HepG2 (cell line): ENCODE results near the gene CARD8. TPM values are rescaled to one million over a fixed set of nuclear protein-coding genes. Genes with fewer than 3 reads are reported as not detected.

Source experiments
- ATAC-seq: fragments of 200-7000 bp; cut with Tn5 transposase; 3 replicates; pipeline ENCODE4 v1.9.1; 2020; ENCODE audit warnings: mild to moderate bottlenecking, moderate library complexity
- BruUV-seq: library from RNA; stranded (reverse); fragments of 400-500 nt; replicated peaks from 2 replicates; lab custom pipeline; 2021; lab: Mats Ljungman, UMichigan
- CTCF ChIA-PET: fragments of 300-600 bp; formaldehyde crosslinking; extraction: SDS; loops from one replicate; lab custom pipeline; 2021; ENCODE audit warnings: low total read pairs, inconsistent platforms, low intra/inter-chr PET ratio; lab: Yijun Ruan, JAX
- POLR2A ChIA-PET: fragments of 350-600 bp; sonication (Branson Sonifier 250); formaldehyde crosslinking; loops from one replicate; lab custom pipeline; 2020; ENCODE audit warnings: antibody characterized with exemption, inconsistent platforms; lab: Yijun Ruan, JAX
- DNase-seq: peaks from one replicate; pipeline ENCODE4 v3.0.0-alpha.2; 2015; ENCODE audit warnings: low spot score
- FAIRE-seq: peaks from 3 replicates; lab custom pipeline; 2011; peaks lifted over from hg19 to GRCh38; lab: Jason Lieb, UNC
- H2AFZ ChIP-seq: one replicate; pipeline ENCODE4 v1.6.1; 2011; ENCODE audit warnings: low read length, inconsistent platforms
- H3K27ac ChIP-seq: fragments of 300-600 bp; 3 replicates; pipeline ENCODE4 v1.8.0; 2011; ENCODE audit warnings: mixed run types, mild to moderate bottlenecking, mixed read lengths, low read length, inconsistent platforms; ENCODE audit not compliant: insufficient read depth; ENCODE audit errors: extremely low read length
- H3K27me3 ChIP-seq, 2 experiments: fragments of 200-600 bp in 1 of 2; 2 replicates in 1 of 2; 3 replicates in 1 of 2; pipeline versions ENCODE4 v1.6.0 to v1.8.0; 2011; ENCODE audit warnings: low read length in 2 of 2, mild to moderate bottlenecking in 2 of 2, moderate library complexity in 2 of 2, inconsistent platforms in 1 of 2; ENCODE audit not compliant: insufficient read depth in 2 of 2, control insufficient read depth in 1 of 2
- H3K36me3 ChIP-seq, 2 experiments: fragments of 200-600 bp in 1 of 2; replicated peaks in 1 of 2; 2 replicates in 1 of 2; 3 replicates in 1 of 2; pipeline versions ENCODE4 v1.5.1 to v1.8.0; 2011; ENCODE audit warnings: low read length in 2 of 2, inconsistent platforms in 1 of 2; ENCODE audit not compliant: insufficient read depth in 2 of 2, control insufficient read depth in 1 of 2
- H3K4me1 ChIP-seq: 2 replicates; pipeline ENCODE4 v1.5.1; 2012; ENCODE audit warnings: low read length, inconsistent platforms; ENCODE audit not compliant: insufficient read depth
- H3K4me2 ChIP-seq: 2 replicates; pipeline ENCODE4 v1.6.0; 2011; ENCODE audit warnings: low read depth, low read length, inconsistent platforms
- H3K4me3 ChIP-seq, 3 experiments: fragments of 200-600 bp in 1 of 3; sonication (generic), shearing (Covaris generic) in 1 of 3; replicated peaks in 1 of 3; 2 replicates each; pipeline ENCODE4 v1.5.1; 2011 to 2016; ENCODE audit warnings: low read length in 3 of 3, inconsistent platforms in 2 of 3, low read depth in 2 of 3, mild to moderate bottlenecking in 2 of 3, control low read depth in 1 of 3, mixed read lengths in 1 of 3; ENCODE audit not compliant: insufficient read depth in 1 of 3
- H3K79me2 ChIP-seq: one replicate; pipeline ENCODE4 v1.6.1; 2011; ENCODE audit warnings: low read length, inconsistent platforms; ENCODE audit not compliant: insufficient read depth
- H3K9ac ChIP-seq: 2 replicates; pipeline ENCODE4 v1.6.0; 2011; ENCODE audit warnings: mild to moderate bottlenecking, low read depth, low read length, inconsistent platforms; ENCODE audit not compliant: insufficient read depth
- H3K9me3 ChIP-seq: 2 replicates; pipeline ENCODE4 v1.5.1; 2012; ENCODE audit warnings: mild to moderate bottlenecking, low read length
- H4K20me1 ChIP-seq: 2 replicates; pipeline ENCODE4 v1.6.0; 2011; ENCODE audit warnings: inconsistent platforms, mild to moderate bottlenecking, low read length, moderate library complexity; ENCODE audit not compliant: insufficient read depth
- FOXK2 ChIP-seq: fragments of 450-650 bp; IDR thresholded peaks from 2 replicates; pipeline ENCODE4 v1.6.1; 2016
- FOXP1 ChIP-seq, 2 experiments: fragments of 450-650 bp in 1 of 2; IDR thresholded peaks; 2 replicates each; pipeline ENCODE4 v1.6.1; 2017 to 2018; ENCODE audit warnings: antibody characterized with exemption in 1 of 2
- PRDM10 ChIP-seq: sonication (generic); formaldehyde crosslinking; IDR thresholded peaks from 2 replicates; pipeline ENCODE4 v1.4.0; 2020; ENCODE audit warnings: low read depth, missing genetic modification reagents
- SSRP1 ChIP-seq: IDR thresholded peaks from 2 replicates; pipeline ENCODE4 v1.6.1; 2016; ENCODE audit warnings: control low read depth
- ZFX ChIP-seq: sonication (generic); formaldehyde crosslinking; IDR thresholded peaks from 2 replicates; pipeline ENCODE4 v1.4.0; 2020; ENCODE audit warnings: mild to moderate bottlenecking, low read depth, missing genetic modification reagents, moderate library complexity
- ZNF383 ChIP-seq: sonication (generic); formaldehyde crosslinking; IDR thresholded peaks from 2 replicates; pipeline ENCODE4 v1.4.0; 2020; ENCODE audit warnings: missing genetic modification reagents, mild to moderate bottlenecking, borderline replicate concordance
- ZNF616 ChIP-seq: sonication (generic); formaldehyde crosslinking; IDR thresholded peaks from 2 replicates; pipeline ENCODE4 v1.5.0; 2020; ENCODE audit warnings: low read depth, mild to moderate bottlenecking, missing genetic modification reagents
- ZNF780A ChIP-seq: sonication (generic); formaldehyde crosslinking; IDR thresholded peaks from 2 replicates; pipeline ENCODE4 v1.8.0; 2022; ENCODE audit warnings: mild to moderate bottlenecking, missing genetic modification reagents, moderate library complexity
- ZNF790 ChIP-seq: sonication (generic); formaldehyde crosslinking; IDR thresholded peaks from 2 replicates; pipeline ENCODE4 v1.8.0; 2022; ENCODE audit warnings: missing genetic modification reagents, mild to moderate bottlenecking, borderline replicate concordance
- WGBS: methylation state at CpG from one replicate; pipeline ENCODE4 v1.1.6; 2017; ENCODE audit warnings: low lambda C conversion rate; 5-methylcytosine and 5-hydroxymethylcytosine counted together
- in situ Hi-C: cut with HindIII; loops from 2 replicates; pipeline ENCODE4 v1.10.0; 2017; ENCODE audit warnings: low pct_unique_long_range_greater_than_20kb; ENCODE audit not compliant: extremely low pct_ligation_motif_present
- intact Hi-C: fragments of 100-400 bp; cut with micrococcal nuclease; formaldehyde crosslinking; loops from one replicate; pipeline ENCODE4 v1.10.0; 2022; ENCODE audit not compliant: unreplicated experiment
- polyA plus RNA-seq, 8 experiments: library from polyadenylated mRNA; depleted of rRNA in 3 of 8; stranded (reverse) in 7 of 8; unstranded in 1 of 8; fragments of >200 nt; fragmentation: Illumina TruSeq in 4 of 8; extraction: Trizol in 4 of 8; gene quantifications; 2 replicates each; pipeline versions ENCODE4 v1.2.1 to v1.2.3, GENCODE V29; 2011 to 2016; ENCODE audit warnings: low read depth in 4 of 8, missing spikeins in 1 of 8, mixed read lengths in 1 of 8; ENCODE audit not compliant: insufficient read depth in 1 of 8
- total RNA-seq, 5 experiments: library from RNA; depleted of rRNA; stranded (reverse); fragments of >200 nt; fragmentation: Illumina TruSeq; extraction: Trizol; gene quantifications; 2 replicates each; pipeline ENCODE4 v1.2.3, GENCODE V29; 2016; ENCODE audit warnings: low read depth in 1 of 5
- TF ChIP-seq, protein P1 (sequence below): sonication (generic); formaldehyde crosslinking; IDR thresholded peaks from 2 replicates; pipeline ENCODE4 v1.5.1; 2020; ENCODE audit warnings: mild to moderate bottlenecking, missing genetic modification reagents, borderline replicate concordance
- TF ChIP-seq, protein P2 (sequence below): sonication (generic); formaldehyde crosslinking; conservative IDR thresholded peaks from 2 replicates; pipeline ENCODE4 v1.4.0; 2020; ENCODE audit warnings: mild to moderate bottlenecking, missing genetic modification reagents, moderate library complexity

CARD8 gene
- total and polyA plus RNA-seq, 2 of the 13 experiments (the other 11 are each of a cell fraction or from before 2014, with no cell fraction given) = 15.0 to 19.2 TPM

- WGBS = 59% methylated on average over 10 of the region's 12 CpGs
- FAIRE-seq (no peak), DNase-seq (no peak), ATAC-seq (peak; percentile 58)
- peaks cover 30 to 46% of the 10 kb centered on the region in 2 experiments for H3K36me3 ChIP-seq
- H2AFZ ChIP-seq = no peak overlapping the region
- H3K9me3 ChIP-seq = no peaks in the 10 kb centered on the region
- H3K4me2 ChIP-seq = no peak overlapping the region
- CTCF ChIA-PET = no interaction called here
- peaks cover 16% of the 10 kb centered on the region for H3K4me1 ChIP-seq
- peak overlapping the region; percentile 54 for H3K27ac ChIP-seq
- no peak overlapping the region for H3K9ac ChIP-seq
- intact Hi-C loops (no loop called here), in situ Hi-C loops (no loop called here)
- H3K79me2 ChIP-seq = no peaks in the 10 kb centered on the region
- H3K27me3 ChIP-seq = no peaks in the 10 kb centered on the region
- no peak overlapping the region for H3K4me3 ChIP-seq
- no TSS peak for BruUV-seq
- POLR2A ChIA-PET = no interaction called here
- no peaks in the 10 kb centered on the region for H4K20me1 ChIP-seq
- TF ChIP-seq ZNF616 (CRISPR knock-in tag) (no peak), FOXK2 (no peak), FOXP1 (IDR thresholded peaks at IDR 0.05) (no peak), FOXP1 (CRISPR knock-in tag; IDR thresholded peaks at IDR 0.05) (no peak), ZFX (CRISPR knock-in tag) (no peak), PRDM10 (CRISPR knock-in tag) (no peak), SSRP1 (no peak), ZNF383 (CRISPR knock-in tag) (no peak), ZNF780A (CRISPR knock-in tag) (no peak), ZNF790 (CRISPR knock-in tag) (no peak)
- TF ChIP-seq, protein P1, sequence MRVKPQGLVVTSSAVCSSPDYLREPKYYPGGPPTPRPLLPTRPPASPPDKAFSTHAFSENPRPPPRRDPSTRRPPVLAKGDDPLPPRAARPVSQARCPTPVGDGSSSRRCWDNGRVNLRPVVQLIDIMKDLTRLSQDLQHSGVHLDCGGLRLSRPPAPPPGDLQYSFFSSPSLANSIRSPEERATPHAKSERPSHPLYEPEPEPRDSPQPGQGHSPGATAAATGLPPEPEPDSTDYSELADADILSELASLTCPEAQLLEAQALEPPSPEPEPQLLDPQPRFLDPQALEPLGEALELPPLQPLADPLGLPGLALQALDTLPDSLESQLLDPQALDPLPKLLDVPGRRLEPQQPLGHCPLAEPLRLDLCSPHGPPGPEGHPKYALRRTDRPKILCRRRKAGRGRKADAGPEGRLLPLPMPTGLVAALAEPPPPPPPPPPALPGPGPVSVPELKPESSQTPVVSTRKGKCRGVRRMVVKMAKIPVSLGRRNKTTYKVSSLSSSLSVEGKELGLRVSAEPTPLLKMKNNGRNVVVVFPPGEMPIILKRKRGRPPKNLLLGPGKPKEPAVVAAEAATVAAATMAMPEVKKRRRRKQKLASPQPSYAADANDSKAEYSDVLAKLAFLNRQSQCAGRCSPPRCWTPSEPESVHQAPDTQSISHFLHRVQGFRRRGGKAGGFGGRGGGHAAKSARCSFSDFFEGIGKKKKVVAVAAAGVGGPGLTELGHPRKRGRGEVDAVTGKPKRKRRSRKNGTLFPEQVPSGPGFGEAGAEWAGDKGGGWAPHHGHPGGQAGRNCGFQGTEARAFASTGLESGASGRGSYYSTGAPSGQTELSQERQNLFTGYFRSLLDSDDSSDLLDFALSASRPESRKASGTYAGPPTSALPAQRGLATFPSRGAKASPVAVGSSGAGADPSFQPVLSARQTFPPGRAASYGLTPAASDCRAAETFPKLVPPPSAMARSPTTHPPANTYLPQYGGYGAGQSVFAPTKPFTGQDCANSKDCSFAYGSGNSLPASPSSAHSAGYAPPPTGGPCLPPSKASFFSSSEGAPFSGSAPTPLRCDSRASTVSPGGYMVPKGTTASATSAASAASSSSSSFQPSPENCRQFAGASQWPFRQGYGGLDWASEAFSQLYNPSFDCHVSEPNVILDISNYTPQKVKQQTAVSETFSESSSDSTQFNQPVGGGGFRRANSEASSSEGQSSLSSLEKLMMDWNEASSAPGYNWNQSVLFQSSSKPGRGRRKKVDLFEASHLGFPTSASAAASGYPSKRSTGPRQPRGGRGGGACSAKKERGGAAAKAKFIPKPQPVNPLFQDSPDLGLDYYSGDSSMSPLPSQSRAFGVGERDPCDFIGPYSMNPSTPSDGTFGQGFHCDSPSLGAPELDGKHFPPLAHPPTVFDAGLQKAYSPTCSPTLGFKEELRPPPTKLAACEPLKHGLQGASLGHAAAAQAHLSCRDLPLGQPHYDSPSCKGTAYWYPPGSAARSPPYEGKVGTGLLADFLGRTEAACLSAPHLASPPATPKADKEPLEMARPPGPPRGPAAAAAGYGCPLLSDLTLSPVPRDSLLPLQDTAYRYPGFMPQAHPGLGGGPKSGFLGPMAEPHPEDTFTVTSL = no peak
- TF ChIP-seq, protein P2, sequence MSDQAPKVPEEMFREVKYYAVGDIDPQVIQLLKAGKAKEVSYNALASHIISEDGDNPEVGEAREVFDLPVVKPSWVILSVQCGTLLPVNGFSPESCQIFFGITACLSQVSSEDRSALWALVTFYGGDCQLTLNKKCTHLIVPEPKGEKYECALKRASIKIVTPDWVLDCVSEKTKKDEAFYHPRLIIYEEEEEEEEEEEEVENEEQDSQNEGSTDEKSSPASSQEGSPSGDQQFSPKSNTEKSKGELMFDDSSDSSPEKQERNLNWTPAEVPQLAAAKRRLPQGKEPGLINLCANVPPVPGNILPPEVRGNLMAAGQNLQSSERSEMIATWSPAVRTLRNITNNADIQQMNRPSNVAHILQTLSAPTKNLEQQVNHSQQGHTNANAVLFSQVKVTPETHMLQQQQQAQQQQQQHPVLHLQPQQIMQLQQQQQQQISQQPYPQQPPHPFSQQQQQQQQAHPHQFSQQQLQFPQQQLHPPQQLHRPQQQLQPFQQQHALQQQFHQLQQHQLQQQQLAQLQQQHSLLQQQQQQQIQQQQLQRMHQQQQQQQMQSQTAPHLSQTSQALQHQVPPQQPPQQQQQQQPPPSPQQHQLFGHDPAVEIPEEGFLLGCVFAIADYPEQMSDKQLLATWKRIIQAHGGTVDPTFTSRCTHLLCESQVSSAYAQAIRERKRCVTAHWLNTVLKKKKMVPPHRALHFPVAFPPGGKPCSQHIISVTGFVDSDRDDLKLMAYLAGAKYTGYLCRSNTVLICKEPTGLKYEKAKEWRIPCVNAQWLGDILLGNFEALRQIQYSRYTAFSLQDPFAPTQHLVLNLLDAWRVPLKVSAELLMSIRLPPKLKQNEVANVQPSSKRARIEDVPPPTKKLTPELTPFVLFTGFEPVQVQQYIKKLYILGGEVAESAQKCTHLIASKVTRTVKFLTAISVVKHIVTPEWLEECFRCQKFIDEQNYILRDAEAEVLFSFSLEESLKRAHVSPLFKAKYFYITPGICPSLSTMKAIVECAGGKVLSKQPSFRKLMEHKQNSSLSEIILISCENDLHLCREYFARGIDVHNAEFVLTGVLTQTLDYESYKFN (CRISPR knock-in tag) = 0 out of 2 replicates have a peak, but pooled peaks have one; percentile 42
Measured at GRCh38 chr19:48158210-48158790, 97.4 kb downstream of the CARD8 start.
